ENCODE results near the gene EFCAB14. TPM values are rescaled to one million over a fixed set of nuclear protein-coding genes. Genes with fewer than 3 reads are reported as not detected.

Gene EFCAB14
- total RNA-seq, 1 donor from 2014 or later = 67.3 TPM

DNA sequence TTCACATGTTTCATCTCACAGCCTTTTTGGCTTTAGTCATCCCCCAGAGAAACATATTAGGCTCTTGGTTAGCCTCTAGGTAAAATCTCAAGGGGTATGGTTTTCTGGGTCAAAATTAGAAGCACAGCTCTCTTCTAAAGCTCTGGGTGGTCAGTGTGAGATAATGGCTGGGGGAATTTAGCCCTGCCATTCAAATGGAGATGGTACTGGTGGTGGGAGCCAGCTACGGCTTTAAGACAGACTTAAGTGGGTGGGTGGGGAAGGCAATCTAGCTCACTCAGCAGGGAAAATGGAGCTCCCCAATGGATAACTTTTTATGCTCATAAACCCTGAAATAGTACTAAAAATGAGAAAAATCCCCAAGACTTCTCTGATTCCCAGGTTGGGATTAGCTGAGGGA, 41.6 kb downstream of the EFCAB14 start:
- H3K4me3 ChIP-seq = no peak overlapping the region
- H3K4me1 ChIP-seq = no peaks in the 10 kb centered on the region
- intact Hi-C loops (cut with DNase I) = no loop called here
- peaks cover 0 to 62% of the 10 kb centered on the region in 2 donors for H3K36me3 ChIP-seq
- H3K9me3 ChIP-seq = no peaks in the 10 kb centered on the region
- DNase-seq (ENCODE audit: extremely low spot score in 2 of 2) = no peak
- H3K27ac ChIP-seq = no peak overlapping the region
- no peaks in the 10 kb centered on the region for H3K27me3 ChIP-seq
- TF ChIP-seq POLR2A (IDR thresholded peaks at IDR 0.05) = no peak
- TF ChIP-seq POLR2AphosphoS5 (IDR thresholded peaks at IDR 0.05; ENCODE audit: insufficient read depth in 1 of 2, low read depth in 1 of 2) = no peak
- TF ChIP-seq, protein P1, sequence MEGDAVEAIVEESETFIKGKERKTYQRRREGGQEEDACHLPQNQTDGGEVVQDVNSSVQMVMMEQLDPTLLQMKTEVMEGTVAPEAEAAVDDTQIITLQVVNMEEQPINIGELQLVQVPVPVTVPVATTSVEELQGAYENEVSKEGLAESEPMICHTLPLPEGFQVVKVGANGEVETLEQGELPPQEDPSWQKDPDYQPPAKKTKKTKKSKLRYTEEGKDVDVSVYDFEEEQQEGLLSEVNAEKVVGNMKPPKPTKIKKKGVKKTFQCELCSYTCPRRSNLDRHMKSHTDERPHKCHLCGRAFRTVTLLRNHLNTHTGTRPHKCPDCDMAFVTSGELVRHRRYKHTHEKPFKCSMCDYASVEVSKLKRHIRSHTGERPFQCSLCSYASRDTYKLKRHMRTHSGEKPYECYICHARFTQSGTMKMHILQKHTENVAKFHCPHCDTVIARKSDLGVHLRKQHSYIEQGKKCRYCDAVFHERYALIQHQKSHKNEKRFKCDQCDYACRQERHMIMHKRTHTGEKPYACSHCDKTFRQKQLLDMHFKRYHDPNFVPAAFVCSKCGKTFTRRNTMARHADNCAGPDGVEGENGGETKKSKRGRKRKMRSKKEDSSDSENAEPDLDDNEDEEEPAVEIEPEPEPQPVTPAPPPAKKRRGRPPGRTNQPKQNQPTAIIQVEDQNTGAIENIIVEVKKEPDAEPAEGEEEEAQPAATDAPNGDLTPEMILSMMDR (IDR thresholded peaks at IDR 0.05) = no peak

DNA sequence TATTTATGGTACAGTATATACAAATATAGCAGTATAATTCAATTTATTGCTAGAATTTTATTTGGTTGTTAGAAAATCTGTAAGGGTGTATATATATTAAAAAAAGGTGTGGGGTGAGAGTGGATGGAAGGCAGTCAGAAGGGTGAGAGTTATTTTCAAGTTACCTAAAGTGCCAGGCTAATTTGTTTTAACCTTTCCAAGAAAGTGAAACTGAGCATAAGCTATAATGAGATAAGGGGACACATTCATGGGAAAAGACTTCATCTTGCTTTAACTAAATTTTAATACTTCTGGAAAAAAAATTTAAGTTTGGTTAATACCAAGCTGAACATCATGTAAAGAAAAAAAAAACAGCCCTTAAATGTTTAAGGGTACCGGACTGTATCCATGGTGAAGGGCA, 42.4 kb downstream of the EFCAB14 start:
- Histone ChIP-seq H3K4me3 (no peak overlapping the region), H3K9me3 (no peaks in the 10 kb centered on the region), H3K27ac (no peak overlapping the region), H3K4me1 (no peaks in the 10 kb centered on the region), H3K27me3 (no peaks in the 10 kb centered on the region), H3K36me3 (peaks cover 0 to 54% of the 10 kb centered on the region in 2 donors)
- TF ChIP-seq, protein P1 (IDR thresholded peaks at IDR 0.05) = no peak
- TF ChIP-seq POLR2A (IDR thresholded peaks at IDR 0.05) = no peak
- TF ChIP-seq POLR2AphosphoS5 (IDR thresholded peaks at IDR 0.05; ENCODE audit: insufficient read depth in 1 of 2, low read depth in 1 of 2) = no peak
- DNase-seq (ENCODE audit: extremely low spot score in 2 of 2) = no peak
- intact Hi-C loops (cut with DNase I) = no loop called here

DNA sequence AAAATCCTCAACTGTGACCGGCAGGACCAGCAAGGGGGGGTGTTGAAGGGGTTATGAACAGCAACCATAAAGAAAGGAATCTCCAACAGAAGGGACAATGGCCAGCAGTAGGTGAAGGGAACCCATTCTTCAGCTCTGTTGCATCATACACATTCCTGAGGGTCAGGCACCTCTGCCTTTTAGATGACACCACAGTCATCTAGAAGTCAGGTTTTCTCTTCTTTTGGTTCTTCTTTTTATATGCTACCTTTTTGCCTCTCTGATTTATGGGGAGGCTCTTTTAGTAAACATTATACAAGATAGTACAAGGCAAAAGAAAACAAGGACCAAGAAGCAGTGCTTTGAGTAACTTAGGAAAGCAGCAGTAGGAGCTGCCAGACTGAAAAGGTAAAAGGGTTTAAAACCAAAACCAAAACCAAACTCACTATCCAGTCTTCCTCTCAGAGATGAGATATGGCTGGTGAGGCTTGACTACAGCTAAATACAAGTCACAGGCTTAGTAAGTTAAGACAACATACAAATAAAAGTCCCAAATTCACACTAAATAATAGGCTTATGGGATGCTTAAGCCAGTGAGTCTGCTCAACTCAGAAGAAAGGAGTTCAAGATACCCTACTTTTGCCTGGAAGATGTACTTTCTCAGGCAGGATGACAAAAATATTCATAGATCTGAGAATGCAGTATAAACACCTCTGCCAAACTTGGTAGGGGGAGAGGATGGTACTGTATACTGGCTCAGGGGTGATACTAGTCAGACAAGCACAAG, 43.2 kb downstream of the EFCAB14 start:
- no peaks in the 10 kb centered on the region for H3K27me3 ChIP-seq
- TF ChIP-seq POLR2A (IDR thresholded peaks at IDR 0.05) (no peak), POLR2AphosphoS5 (IDR thresholded peaks at IDR 0.05; ENCODE audit: insufficient read depth in 1 of 2, low read depth in 1 of 2) (no peak)
- TF ChIP-seq, protein P1 (IDR thresholded peaks at IDR 0.05) = no peak
- peaks cover 0 to 46% of the 10 kb centered on the region in 2 donors for H3K36me3 ChIP-seq
- H3K9me3 ChIP-seq = no peaks in the 10 kb centered on the region
- no peak for DNase-seq (ENCODE audit: extremely low spot score in 2 of 2)
- no peak overlapping the region for H3K4me3 ChIP-seq
- intact Hi-C loops (cut with DNase I) = no loop called here
- H3K27ac ChIP-seq = no peak overlapping the region
- no peaks in the 10 kb centered on the region for H3K4me1 ChIP-seq

DNA sequence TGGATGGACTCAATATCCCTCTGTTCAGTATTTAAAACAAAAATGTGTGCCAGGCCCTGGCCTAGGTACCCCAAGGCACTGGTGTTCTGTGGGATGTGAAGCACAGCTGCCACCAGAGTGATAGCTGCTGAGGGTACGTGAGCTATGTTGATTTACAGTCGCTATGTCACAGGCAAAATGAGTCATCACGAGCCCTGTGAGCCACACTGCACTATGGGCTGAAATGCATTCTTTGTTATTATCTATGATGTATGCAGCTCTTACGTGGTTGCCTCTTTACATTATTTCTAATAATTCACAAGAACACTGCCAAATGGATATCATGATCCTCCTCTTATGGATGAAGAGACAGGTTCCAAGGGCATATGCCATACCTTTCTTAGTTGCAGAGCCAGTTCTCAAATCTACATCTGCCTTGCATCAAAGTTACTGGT, 45.1 kb downstream of the EFCAB14 start:
- intact Hi-C loops (cut with DNase I) = no loop called here
- no peaks in the 10 kb centered on the region for H3K27me3 ChIP-seq
- TF ChIP-seq POLR2A (IDR thresholded peaks at IDR 0.05) = no peak
- no peak for TF ChIP-seq POLR2AphosphoS5 (IDR thresholded peaks at IDR 0.05; ENCODE audit: insufficient read depth in 1 of 2, low read depth in 1 of 2)
- TF ChIP-seq, protein P1 (IDR thresholded peaks at IDR 0.05) = no peak
- H3K36me3 ChIP-seq = peaks cover 0 to 28% of the 10 kb centered on the region in 2 donors
- no peak overlapping the region for H3K4me3 ChIP-seq
- H3K4me1 ChIP-seq = peaks cover 4% of the 10 kb centered on the region
- no peaks in the 10 kb centered on the region for H3K9me3 ChIP-seq
- no peak overlapping the region for H3K27ac ChIP-seq
- no peak for DNase-seq (ENCODE audit: extremely low spot score in 2 of 2)

DNA sequence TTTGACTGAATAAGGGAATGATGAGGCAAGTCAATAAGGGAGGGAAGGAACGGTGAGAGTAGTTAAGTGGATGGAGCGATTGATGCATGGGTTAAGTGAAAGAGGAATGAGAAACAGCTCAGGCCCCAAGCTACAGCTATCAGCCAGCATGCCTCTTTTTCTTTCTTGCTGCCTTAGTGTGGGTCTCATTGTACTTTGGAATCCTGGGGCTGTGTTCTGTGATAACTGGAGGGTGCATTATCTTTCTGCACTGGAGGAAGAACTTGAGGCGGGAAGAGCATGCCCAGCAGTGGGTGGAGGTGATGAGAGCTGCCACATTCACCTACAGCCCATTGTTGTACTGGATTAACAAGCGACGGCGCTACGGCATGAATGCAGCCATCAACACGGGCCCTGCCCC, 46.2 kb downstream of the EFCAB14 start:
- no peak for DNase-seq (ENCODE audit: extremely low spot score in 2 of 2)
- Histone ChIP-seq H3K36me3 (peaks cover 0 to 20% of the 10 kb centered on the region in 2 donors), H3K4me3 (no peak overlapping the region), H3K27me3 (no peaks in the 10 kb centered on the region), H3K9me3 (no peaks in the 10 kb centered on the region), H3K4me1 (peaks cover 7% of the 10 kb centered on the region), H3K27ac (no peak overlapping the region)
- intact Hi-C loops (cut with DNase I) = no loop called here
- TF ChIP-seq POLR2AphosphoS5 (IDR thresholded peaks at IDR 0.05; ENCODE audit: insufficient read depth in 1 of 2, low read depth in 1 of 2) = no peak
- TF ChIP-seq, protein P1 (IDR thresholded peaks at IDR 0.05) = no peak
- TF ChIP-seq POLR2A (IDR thresholded peaks at IDR 0.05) = no peak
